Measurements from ENCODE around the gene SLC17A5.
"Not testable (repeated sequence)": the region's sequence is repeated elsewhere in the genome, so short reads cannot be mapped to it uniquely, and the experiment has no call there.

Gene SLC17A5

DNA sequence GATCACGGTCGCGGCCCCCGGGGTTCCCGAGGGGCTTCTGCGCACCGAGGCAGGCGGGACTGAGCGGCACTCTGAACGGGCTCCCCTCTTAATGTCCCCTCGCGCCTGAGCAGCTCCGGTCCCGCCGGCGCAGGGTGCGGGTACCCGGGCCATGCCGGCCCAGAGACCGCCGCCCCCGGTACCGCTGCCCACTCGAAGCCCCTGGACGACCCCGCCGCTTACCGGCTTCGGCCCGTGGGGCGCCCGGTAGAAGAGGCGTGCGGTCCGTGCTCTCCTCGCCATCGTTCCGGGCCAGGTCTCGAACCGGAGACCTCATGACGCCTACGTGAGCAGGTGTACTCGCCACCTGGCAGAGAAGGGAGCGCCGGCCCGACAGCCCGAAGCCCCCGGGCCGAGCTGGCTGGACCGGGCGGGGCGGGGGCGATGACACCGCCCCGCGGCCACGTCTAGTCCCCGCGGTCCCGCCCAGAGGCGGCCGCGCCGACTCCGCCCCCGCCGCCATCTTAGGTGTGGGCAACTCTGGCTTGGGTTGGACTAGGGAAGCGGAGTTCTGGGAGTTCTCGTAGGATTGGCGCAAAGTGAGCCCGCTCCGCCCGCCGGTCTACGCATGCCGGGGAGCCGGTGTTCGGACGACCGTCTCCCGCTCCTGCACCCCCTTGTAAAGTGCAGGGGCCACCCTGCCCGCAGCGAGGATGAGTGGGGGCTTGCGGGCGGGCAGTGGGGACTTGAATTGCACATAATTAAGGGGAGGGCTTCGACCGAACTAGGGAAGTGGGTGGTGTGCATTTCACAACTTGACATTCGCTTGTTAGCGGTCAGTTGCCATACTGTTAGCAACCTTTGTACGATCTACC, at the start of gene SLC17A5:
SLC17A5 (minus strand) TSS at position 422 of the 854 bp plus-strand sequence; CDS start at position 316, 106 bp downstream.
- peak; percentile 99 for DNase-seq

DNA sequence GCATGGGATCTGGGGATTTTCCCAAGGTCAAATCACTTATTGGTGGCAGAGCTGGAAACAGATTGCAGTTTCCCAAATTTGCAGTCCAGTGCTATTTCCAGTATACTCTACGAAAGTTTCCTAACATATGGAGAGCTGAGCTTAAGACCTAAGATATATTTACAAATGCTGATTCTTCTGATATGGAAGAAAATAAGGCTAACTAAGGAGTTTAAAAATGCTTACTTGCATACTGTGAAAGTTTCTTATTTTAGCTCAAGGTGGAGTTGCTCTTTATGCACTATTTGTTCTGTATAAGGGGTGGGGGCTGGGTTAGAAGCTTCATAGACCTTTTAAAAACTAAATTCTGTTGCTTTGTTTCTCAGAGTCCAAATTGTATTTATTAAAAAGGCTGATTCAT, 49.7 kb upstream of the SLC17A5 start:
- DNase-seq, result no peak

DNA sequence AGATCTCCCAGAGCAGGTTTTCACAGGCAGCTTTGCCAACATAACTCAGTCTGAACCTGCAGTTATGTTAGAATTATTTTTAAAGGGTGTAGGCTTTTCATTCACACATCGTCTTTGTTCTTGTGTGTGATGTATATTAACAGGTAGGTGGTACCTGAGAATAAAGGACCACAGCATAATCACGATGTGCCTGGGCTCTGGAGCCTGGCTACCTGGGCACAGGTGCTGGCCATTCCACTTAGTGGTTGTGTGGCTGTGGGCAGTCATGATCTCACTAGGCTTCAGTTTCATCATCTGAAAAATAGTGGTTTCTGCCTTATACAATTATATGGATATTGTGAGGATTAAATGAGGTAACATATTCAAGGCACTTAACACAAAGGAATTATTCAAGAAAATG, 48.7 kb upstream of the SLC17A5 start:
- no peak for DNase-seq

DNA sequence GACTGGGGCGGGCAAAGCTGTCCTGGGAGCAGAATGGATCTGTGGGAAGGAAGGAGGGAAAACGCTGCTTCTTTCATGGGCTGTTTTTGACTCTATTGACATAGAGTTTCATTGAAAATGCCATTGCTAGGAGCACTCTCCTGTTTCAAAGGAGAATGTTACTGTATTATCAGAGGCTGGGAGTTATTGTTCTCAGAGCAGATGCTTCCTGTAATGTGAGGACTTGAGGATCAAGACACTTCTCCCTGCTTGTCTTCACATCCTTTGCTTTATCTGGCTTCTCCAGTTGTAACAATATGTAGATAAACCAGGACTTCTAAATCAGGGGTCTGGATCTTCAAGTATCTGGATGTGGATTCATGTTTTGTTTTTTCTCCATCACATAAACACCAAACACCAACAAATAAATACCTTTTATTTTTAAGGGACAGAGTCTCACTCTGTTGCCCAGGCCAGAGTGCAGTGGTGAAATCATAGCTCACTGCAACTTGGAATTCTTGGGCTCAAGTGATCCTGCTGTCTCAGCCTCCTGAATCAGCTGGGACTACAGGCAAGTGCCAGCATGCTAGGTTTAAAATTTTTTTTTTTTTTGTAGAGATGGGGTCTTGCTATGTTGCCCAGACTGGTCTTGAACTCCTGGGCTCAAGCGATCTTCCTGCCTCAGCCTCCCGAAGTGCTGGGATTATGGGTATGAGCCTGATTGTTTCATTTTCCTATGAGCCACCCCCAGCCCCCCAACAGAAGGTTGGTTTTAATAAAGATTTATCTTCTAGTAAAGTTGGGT, 46.1 kb upstream of the SLC17A5 start:
- DNase-seq, result no peak

DNA sequence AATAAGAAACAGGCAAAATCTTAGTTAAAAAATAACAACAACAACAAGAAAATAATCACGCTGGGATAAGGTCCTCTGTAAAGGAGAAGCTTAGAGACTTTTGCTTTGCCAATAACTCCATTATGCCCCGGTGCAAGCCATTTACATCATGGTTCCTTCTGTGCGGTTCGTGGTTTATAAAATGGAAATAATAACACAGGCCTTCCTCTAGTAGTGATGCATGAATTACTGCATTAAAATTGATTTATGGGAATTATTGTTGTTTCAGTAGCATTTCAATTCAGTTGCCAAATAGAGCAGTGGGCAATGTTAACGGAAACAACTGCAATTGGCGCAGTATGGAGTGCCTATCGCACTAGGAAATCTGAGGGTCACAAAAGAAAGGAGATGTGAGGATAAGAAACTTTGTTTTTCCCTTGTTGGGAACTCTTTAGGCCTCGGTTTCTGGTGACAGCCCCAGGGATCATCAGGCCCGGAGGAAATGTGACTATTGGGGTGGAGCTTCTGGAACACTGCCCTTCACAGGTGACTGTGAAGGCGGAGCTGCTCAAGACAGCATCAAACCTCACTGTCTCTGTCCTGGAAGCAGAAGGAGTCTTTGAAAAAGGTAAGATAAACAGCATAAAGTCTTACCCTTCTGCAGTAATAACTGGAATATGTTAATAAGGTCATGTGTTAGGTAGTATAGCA, 43.3 kb upstream of the SLC17A5 start:
- DNase-seq, result no peak

- peak; percentile 87 for DNase-seq
These were observed 42.0 kb upstream of the SLC17A5 start, which contains the start of gene CD109 for GRCh38 chr6:73695619-73696421. CD109 (plus strand) TSS chr6:73696203; CDS start chr6:73696216, 13 bp downstream.

DNA sequence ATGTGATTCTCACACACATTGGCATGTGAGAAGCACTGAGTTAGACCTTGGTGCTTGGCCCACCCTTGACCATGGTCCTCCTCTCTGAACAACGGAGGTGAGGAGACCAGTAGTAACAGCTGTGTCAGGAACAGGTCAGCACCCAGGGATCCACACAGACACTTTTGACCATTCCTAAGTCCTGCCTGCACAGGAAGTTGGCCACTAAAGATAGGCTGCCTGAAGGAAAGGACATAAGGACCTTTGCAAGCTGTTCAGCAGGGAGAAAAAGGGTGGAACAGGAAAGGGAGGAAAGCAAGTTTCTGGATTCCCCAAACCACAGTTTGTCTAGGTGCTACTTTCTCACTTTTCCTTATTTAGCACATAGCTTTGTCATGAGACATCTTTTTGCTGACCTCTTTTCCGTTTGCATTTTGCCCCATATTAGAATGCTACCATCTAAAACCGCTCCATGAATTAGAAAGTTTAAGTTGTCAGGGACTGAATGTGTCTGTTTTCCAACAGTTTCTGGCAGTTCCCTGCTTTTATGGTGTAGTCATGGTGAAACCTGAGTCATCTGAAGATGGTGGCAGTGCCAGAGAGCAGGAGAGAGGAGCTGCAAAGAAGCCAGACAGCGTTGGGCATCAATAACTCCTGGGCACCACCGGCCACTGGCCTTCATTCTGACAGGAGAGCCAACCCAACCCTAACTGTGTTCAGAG, 41.1 kb upstream of the SLC17A5 start:
- peak; percentile 62 for DNase-seq

DNA sequence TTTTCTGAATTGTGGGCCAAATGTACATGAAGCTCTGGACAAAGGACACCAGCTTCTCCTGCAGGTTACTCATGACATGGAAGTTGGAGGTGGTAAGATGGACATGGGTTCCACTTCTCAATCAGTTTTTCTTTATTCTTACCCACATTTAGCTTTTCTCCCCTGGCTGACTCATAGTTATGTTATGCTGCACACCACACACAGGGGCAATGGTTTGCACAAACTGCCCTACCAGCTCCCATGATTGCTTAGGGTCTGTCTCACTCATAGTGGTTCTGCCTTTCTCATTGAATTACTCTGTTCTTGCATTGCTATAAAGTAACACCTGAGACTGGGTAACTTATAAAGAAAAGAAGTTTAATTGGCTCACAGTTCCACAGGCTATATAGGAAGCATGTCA, 37.7 kb upstream of the SLC17A5 start:
- DNase-seq, result no peak

DNA sequence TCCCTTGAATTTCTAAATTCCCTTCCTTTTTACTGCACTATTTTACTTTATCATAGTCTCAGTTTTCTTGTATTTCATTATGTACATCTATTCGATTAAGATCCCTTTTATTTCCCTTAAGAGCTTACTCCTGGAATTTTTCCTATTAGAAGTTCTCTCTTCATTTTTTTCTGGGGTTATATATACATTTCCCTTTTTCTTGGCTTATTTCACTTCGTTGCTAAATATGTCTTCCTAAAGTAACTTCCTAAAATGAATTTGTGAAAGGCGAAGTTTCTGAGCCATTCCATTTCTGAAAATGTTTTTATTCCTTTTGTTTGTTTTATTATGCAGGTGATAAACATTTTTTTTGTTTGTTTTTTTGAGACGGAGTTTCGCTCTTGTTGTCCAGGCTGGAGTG, 36.3 kb upstream of the SLC17A5 start:
- DNase-seq, result no peak

GRCh38 chr6:73688351-73688750, 34.6 kb upstream of the SLC17A5 start:
- DNase-seq, result no peak

- not testable (repeated sequence) for DNase-seq
These were observed 29.8 kb upstream of the SLC17A5 start for GRCh38 chr6:73683574-73683973.

- no peak for DNase-seq
These were observed 26.6 kb upstream of the SLC17A5 start for GRCh38 chr6:73680289-73680918.

GRCh38 chr6:73679846-73680245, 26.1 kb upstream of the SLC17A5 start:
- not testable (repeated sequence) for DNase-seq

DNA sequence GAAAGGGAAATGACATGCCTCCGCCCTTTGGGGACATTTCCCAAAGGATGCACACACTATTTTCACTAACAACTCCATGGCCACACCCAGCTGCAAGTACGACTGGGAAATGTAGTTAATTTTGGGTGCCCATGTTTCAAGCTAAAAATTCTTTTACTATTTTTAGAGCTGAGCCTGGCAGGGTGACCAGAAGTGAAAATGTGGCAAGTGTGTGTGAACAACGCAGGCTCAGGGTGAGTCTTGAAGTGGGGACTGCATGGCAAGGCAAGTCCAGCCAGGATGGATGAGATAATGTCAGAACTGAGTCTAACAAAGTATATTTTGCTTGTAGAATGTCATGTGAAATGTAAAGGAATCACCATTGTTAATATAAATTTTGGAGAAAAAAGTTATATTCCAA, 25.2 kb upstream of the SLC17A5 start:
- no peak for DNase-seq

- DNase-seq, result peak; percentile 95
These were observed 21.8 kb upstream of the SLC17A5 start for GRCh38 chr6:73675466-73676098.

GRCh38 chr6:73671911-73672685, 18.3 kb upstream of the SLC17A5 start:
- DNase-seq, result no peak

- DNase-seq, result no peak
These were observed 15.2 kb upstream of the SLC17A5 start for GRCh38 chr6:73669005-73669404.

- DNase-seq, result no peak
These were observed 14.0 kb upstream of the SLC17A5 start for GRCh38 chr6:73667798-73668197.

- peak; percentile 56 for DNase-seq
These were observed 12.6 kb upstream of the SLC17A5 start for GRCh38 chr6:73666393-73666792.

All from DMS53 (cell line).